SK-N-MC (cell line): ENCODE data around the gene BCAS2.

Source experiments
- DNase-seq: peaks from one replicate; pipeline ENCODE4 v3.0.0-alpha.2; 2011; ENCODE audit warnings: low read depth, low spot score
- H3K27ac ChIP-seq: fragments of 200-600 bp; sonication (generic); 2 replicates; pipeline ENCODE4 v1.5.1; 2016; ENCODE audit warnings: mixed run types
- H3K36me3 ChIP-seq: fragments of 200-600 bp; sonication (generic); 2 replicates; pipeline ENCODE4 v1.6.1; 2017; ENCODE audit warnings: antibody characterized with exemption, low read length, mixed read lengths; ENCODE audit not compliant: insufficient read depth
- H3K4me3 ChIP-seq: fragments of 200-600 bp; sonication (generic); 2 replicates; pipeline ENCODE4 v1.5.1; 2016
- H3K9ac ChIP-seq: fragments of 200-600 bp; sonication (generic); 2 replicates; pipeline ENCODE4 v1.8.0; 2017; ENCODE audit warnings: mixed run types, mixed read lengths; ENCODE audit not compliant: insufficient read length
- H3K9me3 ChIP-seq: fragments of 200-600 bp; sonication (generic); 2 replicates; pipeline ENCODE4 v1.6.1; 2017; ENCODE audit warnings: low read depth, mild to moderate bottlenecking, antibody characterized with exemption, low read length, moderate library complexity, mixed read lengths
- EZH2 ChIP-seq: fragments of 200-600 bp; sonication (generic); IDR thresholded peaks from one replicate; pipeline ENCODE4 v1.6.1; 2017; ENCODE audit warnings: antibody characterized with exemption
- FOXP2 ChIP-seq: optimal IDR thresholded peaks from 2 replicates; pipeline ENCODE3; 2011; ENCODE audit warnings: mild to moderate bottlenecking, moderate library complexity; ENCODE audit not compliant: insufficient read depth; ENCODE audit errors: extremely low read length, control extremely low read depth
- POLR2AphosphoS5 ChIP-seq: IDR thresholded peaks from 2 replicates; pipeline ENCODE4 v1.6.1; 2012; ENCODE audit warnings: mild to moderate bottlenecking, low read depth, low read length, borderline replicate concordance

Gene BCAS2

GRCh38 chr1:114549137-114549536 lies 32.3 kb downstream of the BCAS2 start:
- Histone ChIP-seq H3K36me3 (no peaks in the 10 kb centered on the region), H3K9me3 (no peaks in the 10 kb centered on the region), H3K9ac (no peak overlapping the region), H3K4me3 (no peak overlapping the region), H3K27ac (no peak overlapping the region)
- TF ChIP-seq POLR2AphosphoS5 (no peak), FOXP2 (no peak), EZH2 (no peak)
- DNase-seq, result no peak

DNA sequence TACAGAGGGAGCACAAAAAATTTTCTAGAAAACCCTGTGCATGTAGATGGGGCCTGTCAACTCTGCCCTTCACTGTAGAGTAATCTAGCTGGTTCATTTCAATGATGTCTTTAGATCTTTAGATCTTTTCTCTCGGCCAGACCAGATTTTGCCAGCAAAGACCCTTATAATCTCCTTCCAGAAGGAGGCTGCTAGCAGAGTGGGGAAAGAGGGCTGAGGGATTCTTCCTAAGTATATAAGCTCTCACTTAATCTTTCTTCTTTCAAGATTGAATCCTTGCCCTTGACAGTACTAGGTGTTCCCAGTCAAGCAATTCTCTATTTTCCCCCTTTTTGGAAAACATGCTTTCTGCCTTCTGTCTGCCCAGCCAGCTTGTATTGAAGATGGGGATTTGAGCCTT lies 34.3 kb downstream of the BCAS2 start:
- TF ChIP-seq POLR2AphosphoS5, result no peak
- no peak for TF ChIP-seq FOXP2
- TF ChIP-seq EZH2, result no peak
- no peaks in the 10 kb centered on the region for H3K36me3 ChIP-seq
- no peak overlapping the region for H3K4me3 ChIP-seq
- no peaks in the 10 kb centered on the region for H3K9me3 ChIP-seq
- no peak for DNase-seq
- no peak overlapping the region for H3K9ac ChIP-seq
- no peak overlapping the region for H3K27ac ChIP-seq

DNA sequence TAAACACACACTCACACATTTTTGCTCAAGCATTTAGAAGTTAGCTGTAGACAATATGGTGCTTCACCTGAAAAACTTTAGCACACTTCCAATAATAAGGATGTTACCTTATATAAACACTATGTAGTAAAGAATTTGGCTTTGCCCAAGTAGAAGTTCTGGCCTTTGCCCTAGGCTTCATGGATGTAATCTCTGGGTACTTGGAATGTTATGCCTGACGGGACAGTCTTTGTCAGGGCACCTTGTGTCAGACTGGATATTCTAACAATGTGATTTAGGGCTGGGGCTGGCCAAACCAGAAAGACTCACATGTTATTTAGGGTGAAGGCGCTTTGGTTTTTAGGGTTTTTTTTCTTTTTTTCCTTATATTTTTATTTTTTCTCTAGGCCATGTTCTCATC lies 35.6 kb downstream of the BCAS2 start:
- no peak for DNase-seq
- no peaks in the 10 kb centered on the region for H3K9me3 ChIP-seq
- no peak overlapping the region for H3K4me3 ChIP-seq
- TF ChIP-seq POLR2AphosphoS5, result no peak
- TF ChIP-seq FOXP2, result no peak
- TF ChIP-seq EZH2, result no peak
- H3K27ac ChIP-seq, result no peak overlapping the region
- H3K9ac ChIP-seq, result no peak overlapping the region
- no peaks in the 10 kb centered on the region for H3K36me3 ChIP-seq

DNA sequence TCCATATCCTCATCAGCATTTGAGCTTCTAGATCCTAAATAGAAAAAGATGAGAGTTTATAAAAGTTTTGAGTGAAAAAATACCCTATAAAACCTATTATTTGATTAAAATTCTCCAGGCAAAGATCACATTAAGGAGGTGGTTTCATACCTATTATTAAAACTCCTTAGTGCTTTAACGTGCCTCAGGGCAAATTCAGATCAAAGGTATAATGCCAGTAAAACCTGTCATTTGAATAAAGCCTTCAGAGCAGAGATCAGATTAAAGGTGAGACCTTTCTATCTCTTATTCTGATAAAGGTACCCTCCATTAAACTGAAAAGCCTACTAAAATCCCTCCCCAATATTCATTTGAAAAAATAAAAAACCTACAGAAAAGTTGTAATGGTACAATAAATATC lies 36.1 kb downstream of the BCAS2 start:
- no peaks in the 10 kb centered on the region for H3K9me3 ChIP-seq
- no peak for DNase-seq
- no peak overlapping the region for H3K27ac ChIP-seq
- H3K4me3 ChIP-seq, result no peak overlapping the region
- no peaks in the 10 kb centered on the region for H3K36me3 ChIP-seq
- TF ChIP-seq EZH2 (no peak), FOXP2 (no peak), POLR2AphosphoS5 (no peak)
- H3K9ac ChIP-seq, result no peak overlapping the region

DNA sequence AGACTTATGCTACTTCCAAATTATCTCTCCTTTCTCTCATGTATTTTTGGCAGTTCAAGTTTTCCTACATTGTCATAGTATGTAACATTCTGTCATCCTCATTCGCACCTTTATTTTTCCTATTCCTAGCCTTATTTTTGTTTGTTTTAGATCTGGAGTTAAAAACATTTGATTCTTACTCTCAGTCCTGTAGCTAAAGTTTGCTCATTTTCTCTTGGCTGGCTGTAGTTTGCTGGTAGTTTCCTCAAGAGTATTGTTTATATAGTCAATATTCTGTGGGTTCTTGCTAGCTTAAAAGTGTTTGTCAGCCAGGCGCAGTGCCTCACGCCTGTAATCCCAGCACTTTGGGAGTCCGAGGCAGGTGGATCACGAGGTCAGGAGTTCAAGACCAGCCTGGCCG lies 40.6 kb downstream of the BCAS2 start:
- DNase-seq, result no peak
- no peak overlapping the region for H3K27ac ChIP-seq
- TF ChIP-seq POLR2AphosphoS5 (no peak), EZH2 (no peak), FOXP2 (no peak)
- no peaks in the 10 kb centered on the region for H3K9me3 ChIP-seq
- no peak overlapping the region for H3K9ac ChIP-seq
- no peak overlapping the region for H3K4me3 ChIP-seq
- H3K36me3 ChIP-seq, result no peaks in the 10 kb centered on the region

DNA sequence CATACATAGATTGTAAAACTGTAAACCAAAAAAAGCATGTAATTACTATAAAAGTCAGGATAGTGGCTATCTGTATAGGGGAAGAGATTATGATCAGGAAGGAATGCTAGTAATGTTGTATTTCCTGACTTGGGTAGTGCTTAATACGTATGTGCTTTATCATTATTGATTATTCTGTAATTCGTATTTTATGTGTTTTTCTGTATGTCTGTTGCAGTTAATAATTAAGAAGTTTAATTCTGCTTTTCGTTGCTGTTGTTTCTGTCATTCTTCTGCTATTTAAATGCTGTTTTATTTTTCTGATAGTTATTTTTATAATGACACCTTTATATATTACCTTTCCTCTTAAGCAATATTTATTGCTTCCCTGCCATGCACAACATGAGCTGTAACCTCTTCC lies 41.1 kb downstream of the BCAS2 start:
- no peak overlapping the region for H3K9ac ChIP-seq
- H3K27ac ChIP-seq, result no peak overlapping the region
- no peaks in the 10 kb centered on the region for H3K9me3 ChIP-seq
- no peak overlapping the region for H3K4me3 ChIP-seq
- H3K36me3 ChIP-seq, result no peaks in the 10 kb centered on the region
- no peak for TF ChIP-seq EZH2
- peak; percentile 24 for DNase-seq

- Histone ChIP-seq H3K36me3 (no peaks in the 10 kb centered on the region), H3K9ac (no peak overlapping the region), H3K9me3 (no peaks in the 10 kb centered on the region), H3K4me3 (no peak overlapping the region), H3K27ac (no peak overlapping the region)
- DNase-seq, result no peak
- TF ChIP-seq FOXP2 (no peak), POLR2AphosphoS5 (no peak), EZH2 (no peak)
These were observed 45.4 kb downstream of the BCAS2 start for GRCh38 chr1:114536043-114536442.

DNA sequence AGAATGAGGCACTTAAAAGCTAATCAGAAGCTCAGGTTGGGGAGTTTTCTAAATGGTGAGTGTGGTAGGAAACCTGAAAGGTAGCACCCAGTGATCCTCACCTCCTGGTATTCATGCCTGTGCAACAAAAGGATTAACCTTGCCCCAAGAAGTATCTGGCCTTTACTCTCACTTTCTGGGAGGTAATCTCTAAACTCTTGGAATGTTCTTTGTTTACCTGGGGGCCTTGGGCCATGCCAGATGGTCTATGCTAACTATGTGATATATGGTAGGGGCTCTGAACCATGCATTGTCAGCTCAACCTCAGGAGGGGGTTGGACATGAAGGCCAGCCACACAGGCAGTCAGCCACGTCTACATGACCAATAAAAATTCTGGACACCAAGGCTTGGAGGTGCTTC lies 46.0 kb downstream of the BCAS2 start:
- Histone ChIP-seq H3K9ac (no peak overlapping the region), H3K9me3 (no peaks in the 10 kb centered on the region), H3K4me3 (no peak overlapping the region), H3K27ac (no peak overlapping the region), H3K36me3 (no peaks in the 10 kb centered on the region)
- TF ChIP-seq POLR2AphosphoS5 (no peak), FOXP2 (no peak), EZH2 (no peak)
- DNase-seq, result no peak

- Histone ChIP-seq H3K9ac (no peak overlapping the region), H3K9me3 (no peaks in the 10 kb centered on the region), H3K36me3 (no peaks in the 10 kb centered on the region), H3K27ac (no peak overlapping the region), H3K4me3 (no peak overlapping the region)
- DNase-seq, result no peak
- TF ChIP-seq POLR2AphosphoS5, result no peak
- TF ChIP-seq FOXP2, result no peak
- TF ChIP-seq EZH2, result no peak
These were observed 50.3 kb downstream of the BCAS2 start for GRCh38 chr1:114531094-114531493.
